K562 (cell line): ENCODE measurements around the gene BMPER. TPM values are rescaled to one million over a fixed set of nuclear protein-coding genes. Genes with fewer than 3 reads are reported as not detected.

Experiments used
- ATAC-seq: fragments of 200-7000 bp; cut with Tn5 transposase; 3 replicates; pipeline ENCODE4 v1.9.1; 2020; ENCODE audit warnings: moderate library complexity
- BruUV-seq: library from RNA; stranded (reverse); fragments of 400-500 nt; replicated peaks from 2 replicates; lab custom pipeline; 2021; lab: Mats Ljungman, UMichigan
- CTCF ChIA-PET: fragments of 300-600 bp; formaldehyde crosslinking; extraction: SDS; loops from one replicate; lab custom pipeline; 2021; ENCODE audit warnings: low intra/inter-chr PET ratio; lab: Yijun Ruan, JAX
- POLR2A ChIA-PET: fragments of 300-600, 350-650 bp; sonication (Branson Sonifier 250); formaldehyde crosslinking; extraction: SDS; loops from one replicate; lab custom pipeline; 2021; ENCODE audit warnings: antibody characterized with exemption, inconsistent platforms; lab: Yijun Ruan, JAX
- DNase-seq, 4 experiments: peaks; one replicate each; pipeline versions ENCODE4 v3.0.0 to v3.0.0-alpha.2; 2011 to 2018; ENCODE audit warnings: low spot score in 3 of 4, mixed read lengths in 3 of 4; ENCODE audit errors: extremely low read depth in 1 of 4
- FAIRE-seq: peaks from 2 replicates; lab custom pipeline; 2011; peaks lifted over from hg19 to GRCh38; lab: Jason Lieb, UNC
- H2AFZ ChIP-seq: 2 replicates; pipeline ENCODE4 v1.6.0; 2011; ENCODE audit warnings: low read depth, low read length, control low read depth, inconsistent platforms
- H3K27ac ChIP-seq: fragments of 200-600 bp; 3 replicates; pipeline ENCODE4 v1.8.0; 2011; ENCODE audit warnings: low read depth, mild to moderate bottlenecking, control low read depth, inconsistent platforms, low read length, moderate library complexity, mixed read lengths; ENCODE audit errors: extremely low read depth
- H3K27me3 ChIP-seq, 2 experiments: fragments of 300-600 bp in 1 of 2; 2 replicates in 1 of 2; 3 replicates in 1 of 2; pipeline versions ENCODE4 v1.6.0 to v1.8.0; 2011; ENCODE audit warnings: inconsistent platforms in 2 of 2, low read length in 2 of 2, mild to moderate bottlenecking in 1 of 2, mixed read lengths in 1 of 2, moderate library complexity in 1 of 2; ENCODE audit not compliant: control insufficient read depth in 2 of 2, insufficient read depth in 2 of 2
- H3K36me3 ChIP-seq: fragments of 300-600 bp; 3 replicates; pipeline ENCODE4 v1.8.0; 2011; ENCODE audit warnings: mild to moderate bottlenecking, low read length, inconsistent platforms; ENCODE audit not compliant: control insufficient read depth, insufficient read depth
- H3K4me1 ChIP-seq, 2 experiments: fragments of 200-600 bp in 1 of 2; replicated peaks in 1 of 2; 2 replicates in 1 of 2; 3 replicates in 1 of 2; pipeline versions ENCODE4 v1.5.1 to v1.8.0; 2011; ENCODE audit warnings: inconsistent platforms in 2 of 2, low read length in 2 of 2, mild to moderate bottlenecking in 1 of 2, mixed read lengths in 1 of 2, moderate library complexity in 1 of 2; ENCODE audit not compliant: control insufficient read depth in 2 of 2, insufficient read depth in 2 of 2
- H3K4me2 ChIP-seq: 2 replicates; pipeline ENCODE4 v1.6.1; 2011; ENCODE audit warnings: low read length, control low read depth, inconsistent platforms, mixed read lengths; ENCODE audit not compliant: insufficient read depth
- H3K4me3 ChIP-seq: fragments of 200-600 bp; sonication (generic), shearing (Covaris generic); 2 replicates; pipeline ENCODE4 v1.5.1; 2016; ENCODE audit warnings: control low read depth, inconsistent platforms
- H3K79me2 ChIP-seq: fragments of 200-600 bp; 3 replicates; pipeline ENCODE4 v1.8.0; 2011; ENCODE audit warnings: low read length, inconsistent platforms; ENCODE audit not compliant: control insufficient read depth, insufficient read depth
- H3K9ac ChIP-seq, 2 experiments: 2 replicates each; pipeline versions ENCODE4 v1.6.0 to v1.6.1; 2011; ENCODE audit warnings: low read depth in 2 of 2, low read length in 2 of 2, control low read depth in 1 of 2, inconsistent platforms in 1 of 2, mild to moderate bottlenecking in 1 of 2, mixed read lengths in 1 of 2; ENCODE audit not compliant: insufficient read depth in 1 of 2
- H3K9me1 ChIP-seq: one replicate; pipeline ENCODE4 v1.6.0; 2011; ENCODE audit warnings: inconsistent platforms, mild to moderate bottlenecking, low read length, moderate library complexity; ENCODE audit not compliant: control insufficient read depth, insufficient read depth
- H3K9me3 ChIP-seq: replicated peaks from 2 replicates; pipeline ENCODE4 v1.5.1; 2011; ENCODE audit warnings: low read depth, low read length, inconsistent platforms; ENCODE audit not compliant: control insufficient read depth, insufficient read depth
- H4K20me1 ChIP-seq: replicated peaks from 2 replicates; pipeline ENCODE4 v1.6.1; 2011; ENCODE audit warnings: low read length, inconsistent platforms, mixed read lengths; ENCODE audit not compliant: control insufficient read depth, insufficient read depth
- BCLAF1 ChIP-seq, 2 experiments: fragments of 450-650 bp in 1 of 2; IDR thresholded peaks; 2 replicates each; pipeline ENCODE4 v1.6.1; 2011 to 2017; ENCODE audit warnings: low read depth in 2 of 2, antibody characterized with exemption in 1 of 2, borderline replicate concordance in 1 of 2, low read length in 1 of 2, mild to moderate bottlenecking in 1 of 2, mixed read lengths in 1 of 2; ENCODE audit not compliant: control insufficient read depth in 1 of 2
- BRD4 ChIP-seq: fragments of 200-600 bp; sonication (generic); IDR thresholded peaks from 2 replicates; pipeline ENCODE4 v1.6.1; 2017; ENCODE audit warnings: inconsistent platforms
- E2F3 ChIP-seq: fragments of 250-450 bp; sonication (Bioruptor Pico); IDR thresholded peaks from 2 replicates; pipeline ENCODE4 v1.4.0; 2020; ENCODE audit warnings: mild to moderate bottlenecking
- HEY1 ChIP-seq: fragments of 250-450 bp; sonication (Bioruptor Pico); IDR thresholded peaks from 2 replicates; pipeline ENCODE4 v1.5.0; 2020; ENCODE audit warnings: mild to moderate bottlenecking, moderate library complexity, borderline replicate concordance
- HNRNPK ChIP-seq: fragments of 200-400 bp; formaldehyde crosslinking; IDR thresholded peaks from one replicate; pipeline ENCODE4 v1.6.1; 2018; ENCODE audit warnings: mild to moderate bottlenecking, low read depth, low read length; ENCODE audit not compliant: poor library complexity, severe bottlenecking
- MAFF ChIP-seq: IDR thresholded peaks from 2 replicates; pipeline ENCODE4 v1.6.1; 2012; ENCODE audit warnings: low read length, improper control_type of control experiment
- NR2F6 ChIP-seq: fragments of 450-650 bp; formaldehyde crosslinking; IDR thresholded peaks from 2 replicates; pipeline ENCODE4 v1.4.0; 2020; ENCODE audit warnings: mild to moderate bottlenecking
- RFX1 ChIP-seq: fragments of 450-650 bp; IDR thresholded peaks from 2 replicates; pipeline ENCODE4 v1.6.1; 2016; ENCODE audit warnings: mild to moderate bottlenecking, moderate library complexity
- RFX5 ChIP-seq: IDR thresholded peaks from 2 replicates; pipeline ENCODE4 v1.6.1; 2011; ENCODE audit warnings: low read depth, mild to moderate bottlenecking, improper control_type of control experiment, low read length
- SIN3B ChIP-seq: fragments of 450-650 bp; IDR thresholded peaks from 2 replicates; pipeline ENCODE4 v1.6.1; 2017; ENCODE audit warnings: low read depth, mild to moderate bottlenecking, moderate library complexity
- SLC30A9 ChIP-seq: fragments of 250-450 bp; sonication (Bioruptor Pico); IDR thresholded peaks from 2 replicates; pipeline ENCODE4 v1.8.0; 2022; ENCODE audit warnings: mild to moderate bottlenecking, moderate library complexity
- SNIP1 ChIP-seq: fragments of 450-650 bp; IDR thresholded peaks from 2 replicates; pipeline ENCODE4 v1.7.1; 2017; ENCODE audit warnings: low read depth, mild to moderate bottlenecking
- SRSF7 ChIP-seq: fragments of 200-400 bp; formaldehyde crosslinking; optimal IDR thresholded peaks from 2 replicates; pipeline ENCODE3; 2017; ENCODE audit warnings: mild to moderate bottlenecking, low read depth, low read length
- ZEB2 ChIP-seq: fragments of 450-650 bp; IDR thresholded peaks from 2 replicates; pipeline ENCODE4 v1.6.1; 2016
- ZFP1 ChIP-seq: fragments of 450-650 bp; formaldehyde crosslinking; IDR thresholded peaks from 2 replicates; pipeline ENCODE4 v1.4.0; 2020; ENCODE audit warnings: mild to moderate bottlenecking, mixed read lengths
- ZKSCAN1 ChIP-seq: fragments of 150-350 bp; IDR thresholded peaks from 2 replicates; pipeline ENCODE4 v1.6.1; 2016; ENCODE audit warnings: low read depth, low read length
- ZNF165 ChIP-seq: fragments of 250-450 bp; sonication (Bioruptor Pico); IDR thresholded peaks from 2 replicates; pipeline ENCODE4 v1.4.0; 2020; ENCODE audit warnings: borderline replicate concordance
- ZNF445 ChIP-seq: fragments of 250-450 bp; sonication (Bioruptor Pico); IDR thresholded peaks from 2 replicates; pipeline ENCODE4 v1.4.0; 2020; ENCODE audit warnings: low read depth, mild to moderate bottlenecking, moderate library complexity
- ZNF57 ChIP-seq: fragments of 450-650 bp; formaldehyde crosslinking; IDR thresholded peaks from 2 replicates; pipeline ENCODE4 v1.4.0; 2020; ENCODE audit warnings: mild to moderate bottlenecking, moderate library complexity
- in situ Hi-C: fragments of 300-500 bp; cut with MboI; formaldehyde crosslinking; loops from 4 replicates; pipeline ENCODE4 v1.15.0; 2018; ENCODE audit warnings: inconsistent platforms, mixed read lengths
- intact Hi-C: fragments of 100-400 bp; cut with micrococcal nuclease; formaldehyde crosslinking; loops from 2 replicates; pipeline ENCODE4 v1.14.2; 2022
- polyA plus RNA-seq, 8 experiments: library from polyadenylated mRNA; depleted of rRNA in 4 of 8; stranded (reverse) in 5 of 8; unstranded in 3 of 8; fragments of >200 nt; fragmentation: Nextera tagmentation in 2 of 8; fragmentation: Illumina TruSeq in 1 of 8; extraction: Ambion mirVana in 2 of 8; extraction: Trizol in 1 of 8; gene quantifications; 2 replicates each; pipeline versions ENCODE4 v1.2.1 to v1.2.3, GENCODE V29; 2011 to 2014; ENCODE audit warnings: inconsistent platforms in 1 of 8, missing spikeins in 1 of 8
- total RNA-seq, 7 experiments: library from RNA; depleted of rRNA in 6 of 7; stranded (reverse); fragments of >200 nt in 6 of 7; fragmentation: Illumina TruSeq in 2 of 7; extraction: Trizol in 2 of 7; gene quantifications; 2 replicates each; pipeline versions ENCODE4 v1.2.1 to v1.2.3, GENCODE V29; 2011 to 2021; ENCODE audit warnings: low replicate concordance in 1 of 7

The BMPER gene
- total and polyA plus RNA-seq, 9 of the 15 experiments (the other 6 are each of a cell fraction or from before 2014, with no cell fraction given) = not detected

DNA sequence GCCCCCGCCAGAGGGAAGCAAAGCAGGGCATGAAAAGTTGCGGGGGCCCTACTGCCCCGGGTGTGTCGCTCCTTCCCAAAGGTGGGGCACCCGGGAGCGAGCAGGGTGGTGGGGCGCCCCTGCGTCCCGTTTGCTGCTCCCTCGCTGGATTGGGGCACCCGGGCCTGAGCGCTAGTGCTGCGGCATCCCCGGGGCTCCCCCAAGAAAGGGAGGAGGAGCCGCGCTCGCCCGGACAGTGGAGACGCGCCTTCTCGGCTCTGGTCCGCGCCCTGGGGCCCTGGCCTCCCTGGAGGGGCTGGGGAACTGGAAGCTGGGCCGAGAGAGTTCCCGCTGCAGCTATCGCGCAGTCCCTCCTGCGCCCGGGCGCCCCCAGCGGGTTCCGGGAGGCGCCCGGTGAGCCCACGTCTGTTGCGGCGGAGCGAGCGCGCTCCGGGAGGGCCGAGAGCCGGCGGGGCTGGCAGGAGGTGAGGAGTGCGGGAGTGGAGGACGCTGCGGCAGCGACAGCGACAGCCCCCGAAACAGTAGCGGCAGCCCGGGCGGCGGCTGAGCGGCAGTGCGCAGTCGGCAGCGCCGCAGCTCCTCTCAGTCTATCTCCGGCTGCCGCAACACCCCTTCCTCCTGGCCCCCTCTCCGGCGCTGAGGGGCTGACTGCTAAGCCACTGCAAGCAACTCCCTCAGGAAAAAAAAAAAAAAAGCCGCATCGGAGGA lies 504 bp upstream of the BMPER start (continued):
- no peak for TF ChIP-seq E2F3
- TF ChIP-seq NR2F6 (CRISPR knock-in tag) = no peak
- TF ChIP-seq HEY1 = no peak
- no peak for TF ChIP-seq HNRNPK
- TF ChIP-seq RFX1 = no peak
- TF ChIP-seq, all 486 proteins: peak for 0

DNA sequence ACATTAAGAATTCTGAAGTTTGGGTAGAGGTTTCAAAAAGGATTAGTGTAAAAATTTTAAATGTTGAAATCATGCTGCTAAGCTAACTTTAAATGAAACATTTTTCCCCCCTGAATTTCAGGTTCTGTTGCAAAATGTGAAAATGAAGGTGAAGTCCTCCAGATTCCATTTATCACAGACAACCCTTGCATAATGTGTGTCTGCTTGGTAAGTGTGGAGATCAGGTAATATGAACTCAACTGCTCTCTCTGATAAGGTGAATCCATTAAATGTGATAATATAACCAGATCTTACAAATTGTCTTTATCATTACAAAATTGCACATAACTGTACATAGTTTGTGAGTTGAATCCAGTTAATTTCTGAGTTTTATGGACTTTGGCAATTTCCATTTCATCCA lies 1.4 kb downstream of the BMPER start:
- H2AFZ ChIP-seq = no peak overlapping the region
- intact Hi-C loops = no loop called here
- H3K4me3 ChIP-seq = no peak overlapping the region
- no peaks in the 10 kb centered on the region for H3K79me2 ChIP-seq
- H3K9ac ChIP-seq = no peak overlapping the region
- no peak for FAIRE-seq
- no peaks in the 10 kb centered on the region for H3K9me3 ChIP-seq
- H3K4me2 ChIP-seq = no peak overlapping the region
- no peaks in the 10 kb centered on the region for H3K9me1 ChIP-seq
- no peaks in the 10 kb centered on the region; the same call in 1 of the 2 replicates for H4K20me1 ChIP-seq
- TF ChIP-seq ZEB2 = no peak
- no peak for TF ChIP-seq BRD4
- no peak for TF ChIP-seq SLC30A9 (CRISPR knock-in tag)
- no peak for TF ChIP-seq MAFF
- TF ChIP-seq RFX5 = no peak
- no peak for TF ChIP-seq SNIP1
- TF ChIP-seq SRSF7 = no peak
- TF ChIP-seq SIN3B = no peak
- TF ChIP-seq ZFP1 (CRISPR knock-in tag) = no peak
- no peak for TF ChIP-seq ZNF445
- TF ChIP-seq ZNF165 (CRISPR knock-in tag) = no peak
- TF ChIP-seq ZKSCAN1 = no peak
- TF ChIP-seq BCLAF1 (IDR thresholded peaks at IDR 0.05; ENCODE audit: borderline replicate concordance in 1 of 2, control insufficient read depth in 1 of 2, low read depth in 2 of 2, low read length in 1 of 2) = no peak
- TF ChIP-seq ZNF57 (CRISPR knock-in tag) = no peak
- TF ChIP-seq, all 486 proteins: peak for 0
- CTCF ChIA-PET = no interaction called here
- H3K27me3 ChIP-seq = peaks cover 0 to 14% of the 10 kb centered on the region in 2 experiments; a peak in 2 of 5 replicates
- no peak overlapping the region for H3K27ac ChIP-seq
- peaks cover 0 to 10% of the 10 kb centered on the region in 2 experiments; a peak in 2 of 5 replicates for H3K4me1 ChIP-seq
- BruUV-seq = no TSS peak
- in situ Hi-C loops = no loop called here
- DNase-seq = no peak
- no peak for ATAC-seq
- no peaks in the 10 kb centered on the region for H3K36me3 ChIP-seq
- POLR2A ChIA-PET = no interaction called here
